Myocyte (in vitro differentiated cells): ENCODE measurements around the gene L3MBTL1. TPM values are rescaled to one million over a fixed set of nuclear protein-coding genes. Genes with fewer than 3 reads are reported as not detected.
"Not testable (repeated sequence)": the region's sequence is repeated elsewhere in the genome, so short reads cannot be mapped to it uniquely, and the experiment has no call there.

ENCODE experiments used
- DNase-seq: peaks from one replicate; pipeline ENCODE4 v3.0.0-alpha.2; 2012; ENCODE audit warnings: low read depth
- total RNA-seq: library from RNA; depleted of rRNA; stranded (reverse); fragments of >200 nt; gene quantifications from 2 replicates; pipeline ENCODE4 v1.2.3, GENCODE V29; 2014

L3MBTL1 gene
- total RNA-seq, 1 donor from 2014 or later: 8.3 TPM

DNA sequence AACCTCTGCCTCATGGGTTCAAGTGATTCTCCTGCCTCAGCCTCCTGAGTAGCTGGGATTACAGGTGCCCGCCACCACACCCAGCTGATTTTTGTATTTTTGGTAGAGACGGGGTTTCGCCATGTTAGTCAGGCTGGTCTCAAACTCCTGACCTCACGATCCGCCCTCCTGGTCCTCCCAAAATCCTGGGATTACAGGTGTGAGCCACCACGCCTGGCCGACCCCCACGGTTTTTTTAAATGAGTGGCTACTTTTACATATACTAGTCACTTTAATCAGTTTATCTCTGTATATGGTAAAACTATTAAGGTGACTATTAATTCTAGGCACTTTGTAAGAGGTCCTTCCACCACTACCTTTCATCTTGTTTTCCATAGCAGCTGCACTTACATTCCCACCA, 5.5 kb upstream of the L3MBTL1 start:
- DNase-seq: not testable (repeated sequence)

DNA sequence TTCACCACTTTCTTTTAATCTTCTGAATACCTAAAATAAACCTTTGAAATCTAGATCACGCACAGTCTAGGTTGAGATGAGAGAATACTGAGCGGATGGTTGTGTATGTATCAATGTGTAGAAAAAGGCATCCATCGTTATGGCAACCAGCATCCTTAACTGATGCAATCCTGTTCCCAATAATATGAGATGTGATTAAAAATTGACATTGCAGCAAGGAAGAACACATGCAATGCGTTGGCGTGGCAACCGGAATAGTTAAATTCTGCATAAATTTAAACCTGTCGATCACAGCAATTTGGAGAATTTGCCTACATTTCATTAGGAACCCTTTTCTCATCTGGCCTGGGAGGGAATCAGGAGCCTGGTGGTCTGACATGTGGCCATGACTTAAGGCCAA, 1.3 kb upstream of the L3MBTL1 start:
- no peak for DNase-seq

- DNase-seq: no peak
Observed at GRCh38 chr20:43508106-43508505, 609 bp downstream of the L3MBTL1 start.

GRCh38 chr20:43508604-43509040, 1.1 kb downstream of the L3MBTL1 start:
- no peak for DNase-seq

GRCh38 chr20:43511879-43512278, 4.4 kb downstream of the L3MBTL1 start:
- DNase-seq: no peak

- no peak for DNase-seq
Observed at GRCh38 chr20:43513372-43513930, 6.0 kb downstream of the L3MBTL1 start.

- DNase-seq: peak; percentile 99
Observed at GRCh38 chr20:43513931-43514647, 6.6 kb downstream of the L3MBTL1 start.

DNA sequence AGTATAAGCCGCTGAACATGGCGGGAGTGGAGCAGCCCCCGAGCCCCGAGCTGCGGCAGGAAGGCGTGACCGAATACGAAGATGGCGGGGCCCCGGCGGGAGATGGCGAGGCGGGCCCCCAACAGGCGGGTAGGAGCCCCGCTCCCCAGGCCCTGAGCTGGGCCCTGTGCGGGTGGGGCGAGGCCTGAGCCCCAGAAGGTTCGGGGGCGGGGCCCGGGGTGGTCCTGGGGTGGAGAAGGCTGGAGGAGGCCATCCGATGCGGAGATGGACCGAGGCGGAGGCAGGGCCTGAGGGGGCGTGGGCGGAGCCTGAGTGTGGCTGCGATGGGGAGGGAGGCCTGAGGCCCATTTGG, 7.1 kb downstream of the L3MBTL1 start:
- peak; percentile 22 for DNase-seq

DNA sequence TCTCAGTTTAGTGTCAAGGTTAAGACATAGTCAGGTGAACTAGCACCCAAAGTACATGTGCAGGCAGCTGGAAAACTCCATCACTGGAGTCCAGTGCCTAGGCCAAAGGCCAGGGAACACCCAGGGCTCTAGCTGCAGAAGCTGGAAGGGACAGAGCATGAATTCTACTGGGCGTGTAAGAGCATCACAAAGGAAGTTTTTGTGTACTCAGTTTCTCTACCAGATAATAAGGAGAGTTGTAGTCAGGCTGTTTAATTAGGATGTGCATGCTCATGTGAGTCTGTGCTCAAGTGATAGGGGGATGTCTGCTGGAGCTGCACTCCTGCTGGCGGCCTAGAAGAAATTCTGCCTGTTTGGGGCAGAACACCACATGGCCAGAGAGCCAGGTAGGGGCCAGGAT, 8.1 kb downstream of the L3MBTL1 start:
- no peak for DNase-seq

DNA sequence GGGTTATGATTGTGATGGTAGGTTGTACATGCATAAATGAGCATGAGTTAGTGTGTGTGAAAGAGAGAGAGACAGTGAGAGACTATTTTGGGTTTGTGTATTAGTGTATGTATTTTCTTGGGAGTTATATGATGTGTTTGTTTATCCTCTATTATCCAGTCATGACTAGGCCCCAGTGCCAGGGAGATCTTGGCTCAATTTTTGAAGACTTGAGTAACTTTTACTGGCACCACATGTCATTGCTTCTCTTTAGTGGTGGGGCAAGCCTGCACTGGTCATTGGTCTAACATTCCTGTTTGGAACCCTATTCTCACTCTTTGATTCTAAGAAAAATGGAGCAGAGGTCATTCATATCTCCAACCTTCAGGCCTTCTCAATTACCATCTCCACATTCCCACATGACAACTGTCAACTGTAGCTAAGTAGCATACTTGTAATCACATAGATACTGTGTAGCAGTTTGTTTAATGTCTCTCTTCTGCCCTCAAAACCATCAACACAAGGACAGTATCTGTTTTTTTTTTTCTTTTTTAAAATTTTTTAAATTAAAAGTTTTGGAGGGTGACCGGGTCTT, 8.8 kb downstream of the L3MBTL1 start:
- no peak for DNase-seq

GRCh38 chr20:43520074-43520630, 12.7 kb downstream of the L3MBTL1 start:
- DNase-seq: no peak

GRCh38 chr20:43525021-43525420, 17.5 kb downstream of the L3MBTL1 start:
- no peak for DNase-seq

DNA sequence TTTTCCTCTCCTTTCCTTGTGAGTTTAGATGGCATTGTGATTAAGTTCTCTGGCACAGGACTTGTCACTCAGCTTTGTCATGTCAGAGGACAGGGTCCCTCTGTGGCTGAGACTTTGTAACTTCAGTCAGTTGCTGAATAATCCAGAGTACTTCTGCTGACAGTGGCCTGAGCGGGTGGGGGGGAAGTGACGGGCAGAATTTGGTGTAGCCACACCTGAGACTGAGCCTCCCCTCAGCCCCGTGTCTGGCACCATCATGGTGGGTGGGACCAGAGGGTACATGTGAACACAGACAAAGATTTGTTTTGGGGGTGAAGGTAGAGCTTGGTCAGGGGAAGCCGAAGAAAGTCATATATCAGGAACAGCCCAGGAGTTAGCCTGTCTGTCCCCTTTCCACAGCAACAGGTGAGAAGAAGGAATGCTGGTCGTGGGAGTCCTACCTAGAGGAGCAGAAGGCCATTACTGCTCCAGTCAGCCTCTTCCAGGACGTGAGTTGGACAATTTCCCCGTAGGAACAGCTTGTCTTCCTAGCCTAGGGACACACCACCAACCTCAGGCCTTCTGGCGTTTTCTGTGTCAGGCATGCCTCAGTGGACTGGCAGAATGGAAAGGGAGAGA, 20.9 kb downstream of the L3MBTL1 start:
- no peak for DNase-seq

DNA sequence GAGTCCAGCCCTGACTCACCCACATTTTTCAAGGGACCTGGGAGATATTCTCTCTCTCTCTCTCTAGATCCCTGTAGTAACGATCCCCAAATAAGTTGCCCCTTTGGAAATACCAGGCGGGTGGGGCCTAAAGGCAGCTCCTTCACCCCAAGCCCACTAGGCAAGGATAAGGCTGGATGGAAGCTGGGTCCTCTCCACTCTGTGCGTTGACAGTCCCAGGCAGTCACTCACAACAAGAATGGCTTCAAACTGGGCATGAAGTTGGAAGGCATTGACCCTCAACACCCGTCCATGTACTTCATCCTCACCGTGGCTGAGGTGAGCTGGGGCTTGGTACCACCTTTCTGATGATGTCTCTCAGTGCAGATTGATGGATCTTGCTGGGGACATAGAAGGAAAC, 21.6 kb downstream of the L3MBTL1 start:
- no peak for DNase-seq

DNA sequence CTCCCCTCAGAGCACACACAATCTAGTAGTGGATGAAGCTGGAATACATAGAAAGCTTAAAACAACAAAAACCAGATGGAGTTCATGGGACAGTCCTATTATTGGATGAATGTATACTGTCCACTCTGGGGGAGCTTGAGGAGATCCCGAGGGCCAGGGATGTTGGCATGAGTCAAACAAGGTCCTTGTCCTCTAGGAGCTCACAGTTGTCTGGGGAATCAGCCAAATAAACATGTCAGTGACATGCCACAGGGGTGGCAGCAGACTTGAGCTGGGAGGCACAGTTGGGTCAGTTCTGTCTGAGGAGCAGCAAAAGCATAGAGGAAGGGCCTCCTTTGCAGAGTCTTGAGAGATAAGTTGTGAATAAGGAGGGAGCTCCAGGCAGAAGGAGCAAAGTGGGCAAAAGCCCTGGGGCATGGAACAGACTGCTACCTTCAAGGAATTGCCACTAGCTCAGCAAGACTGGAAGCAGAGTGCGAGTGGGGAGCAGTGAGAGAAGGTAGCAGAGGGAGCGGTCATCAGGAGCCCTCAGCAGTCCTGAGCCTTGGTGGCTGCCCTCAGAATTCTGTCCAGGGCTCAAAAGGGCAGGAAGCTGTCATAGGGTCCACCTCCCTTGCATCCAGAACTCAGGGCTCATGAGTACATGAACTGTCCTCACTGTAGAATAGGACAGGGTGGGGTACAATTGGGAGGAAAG, 22.1 kb downstream of the L3MBTL1 start:
- peak; percentile 64 for DNase-seq

GRCh38 chr20:43530321-43531090, 23.0 kb downstream of the L3MBTL1 start:
- peak; percentile 91 for DNase-seq

DNA sequence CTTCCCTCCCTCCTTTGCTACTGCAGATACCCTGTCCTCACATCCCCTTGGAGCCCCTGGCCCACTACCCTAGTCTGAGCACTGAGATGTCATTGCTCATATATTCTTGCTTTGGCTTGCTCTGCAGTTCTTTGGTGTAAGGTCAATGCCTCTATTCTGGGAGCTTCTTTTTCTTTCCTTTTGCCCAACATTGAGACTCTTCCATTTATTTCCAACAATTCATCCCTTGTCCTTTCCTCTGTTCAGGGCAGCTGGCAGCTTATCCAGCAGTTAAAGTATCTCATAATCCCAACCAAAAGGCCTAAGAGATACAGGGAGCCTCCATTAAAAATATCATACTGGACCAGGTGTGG, 23.6 kb downstream of the L3MBTL1 start:
- DNase-seq: no peak

DNA sequence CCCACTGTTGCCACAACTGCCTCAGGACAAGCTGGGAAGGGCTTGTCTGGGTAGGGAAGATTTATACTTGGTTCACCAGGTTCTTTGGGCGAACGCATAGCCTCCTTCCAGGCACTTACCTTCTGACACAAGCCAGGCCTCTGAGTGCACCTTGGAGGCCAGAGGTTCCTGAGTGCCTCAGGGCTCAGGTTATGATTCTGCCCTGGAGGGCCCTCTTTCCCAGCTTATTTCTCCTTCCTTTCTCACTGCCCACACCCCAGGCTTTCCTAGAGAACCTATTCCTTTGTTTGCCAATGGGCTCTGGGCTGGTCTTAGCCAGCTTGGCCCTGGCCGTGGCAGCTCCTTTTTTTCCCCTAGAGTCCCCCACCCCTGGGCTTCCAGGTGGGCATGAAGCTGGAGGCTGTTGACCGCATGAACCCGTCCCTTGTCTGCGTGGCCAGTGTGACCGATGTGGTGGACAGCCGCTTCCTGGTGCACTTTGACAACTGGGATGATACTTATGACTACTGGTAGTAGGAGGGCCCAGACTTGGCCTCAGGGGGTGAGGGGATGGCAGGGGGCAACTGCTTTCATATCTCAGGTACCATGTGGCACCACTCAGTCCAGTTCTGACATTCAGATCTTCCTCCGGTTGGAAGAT, 25.0 kb downstream of the L3MBTL1 start:
- peak; percentile 48 for DNase-seq

DNA sequence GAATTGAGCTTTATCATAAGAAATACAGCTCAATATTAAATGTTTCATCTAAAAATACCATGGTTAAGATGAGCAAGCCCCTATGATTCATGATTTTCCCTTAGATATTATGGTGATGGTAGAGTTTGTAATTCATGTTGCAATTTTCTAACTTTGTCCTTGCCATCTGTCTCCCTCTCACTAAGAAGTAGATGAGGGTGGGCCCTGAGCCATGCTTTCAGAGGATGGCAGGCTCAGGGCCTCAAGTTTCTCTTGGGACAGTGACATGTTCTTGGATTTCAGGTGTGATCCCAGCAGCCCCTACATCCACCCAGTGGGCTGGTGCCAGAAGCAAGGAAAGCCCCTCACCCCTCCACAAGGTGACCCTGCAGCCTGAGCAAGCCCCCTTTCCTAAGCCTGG, 25.6 kb downstream of the L3MBTL1 start:
- peak; percentile 68 for DNase-seq

GRCh38 chr20:43534016-43534415, 26.5 kb downstream of the L3MBTL1 start:
- no peak for DNase-seq
